HepG2 (cell line): ENCODE data around the gene VARS2. TPM values are rescaled to one million over a fixed set of nuclear protein-coding genes. Genes with fewer than 3 reads are reported as not detected.

Experiments used
- ADNP ChIP-seq: sonication (generic); formaldehyde crosslinking; IDR thresholded peaks from 2 replicates; pipeline ENCODE4 v1.4.0; 2020; ENCODE audit warnings: missing genetic modification reagents
- ARID2 ChIP-seq: sonication (generic); formaldehyde crosslinking; IDR thresholded peaks from 2 replicates; pipeline ENCODE4 v1.8.1; 2022; ENCODE audit warnings: mild to moderate bottlenecking, missing genetic modification reagents, borderline replicate concordance
- CREB1 ChIP-seq, 2 experiments: fragments of 450-650 bp in 1 of 2; IDR thresholded peaks; 2 replicates each; pipeline ENCODE4 v1.6.1; 2016 to 2017; ENCODE audit warnings: control low read depth in 1 of 2, mild to moderate bottlenecking in 1 of 2, missing compliant biosample characterization in 1 of 2, missing genetic modification characterization in 1 of 2
- GATA4 ChIP-seq: sonication (generic); IDR thresholded peaks from 2 replicates; pipeline ENCODE4 v1.6.1; 2016; ENCODE audit warnings: antibody characterized with exemption, low read depth, borderline replicate concordance
- MED1 ChIP-seq: sonication (generic); formaldehyde crosslinking; IDR thresholded peaks from 2 replicates; pipeline ENCODE4 v1.4.0; 2020; ENCODE audit warnings: missing genetic modification reagents
- POLR2G ChIP-seq: fragments of 200-400 bp; formaldehyde crosslinking; IDR thresholded peaks from 2 replicates; pipeline ENCODE4 v1.6.1; 2018; ENCODE audit warnings: mild to moderate bottlenecking, low read depth, low read length, moderate library complexity
- PTBP1 ChIP-seq: fragments of 200-400 bp; formaldehyde crosslinking; IDR thresholded peaks from 2 replicates; pipeline ENCODE4 v1.6.1; 2018; ENCODE audit warnings: low read length, low read depth; ENCODE audit not compliant: poor library complexity, severe bottlenecking
- ZMYM3 ChIP-seq: sonication (generic); formaldehyde crosslinking; IDR thresholded peaks from 2 replicates; pipeline ENCODE4 v1.5.1; 2020; ENCODE audit warnings: mild to moderate bottlenecking, missing genetic modification reagents
- ZNF138 ChIP-seq: sonication (generic); formaldehyde crosslinking; IDR thresholded peaks from 2 replicates; pipeline ENCODE4 v1.5.0; 2020; ENCODE audit warnings: mild to moderate bottlenecking, low read depth, missing genetic modification reagents
- ZNF24 ChIP-seq: fragments of 450-650 bp; IDR thresholded peaks from 2 replicates; pipeline ENCODE4 v1.6.1; 2017; ENCODE audit warnings: antibody characterized with exemption, mild to moderate bottlenecking
- ZNF282 ChIP-seq: fragments of 450-650 bp; IDR thresholded peaks from 2 replicates; pipeline ENCODE4 v1.6.1; 2018; ENCODE audit not compliant: partially characterized antibody
- ZNF607 ChIP-seq: sonication (generic); formaldehyde crosslinking; IDR thresholded peaks from 2 replicates; pipeline ENCODE4 v1.5.1; 2020; ENCODE audit warnings: missing genetic modification reagents, mild to moderate bottlenecking, borderline replicate concordance
- polyA plus RNA-seq, 8 experiments: library from polyadenylated mRNA; depleted of rRNA in 3 of 8; stranded (reverse) in 7 of 8; unstranded in 1 of 8; fragments of >200 nt; fragmentation: Illumina TruSeq in 4 of 8; extraction: Trizol in 4 of 8; gene quantifications; 2 replicates each; pipeline versions ENCODE4 v1.2.1 to v1.2.3, GENCODE V29; 2011 to 2016; ENCODE audit warnings: low read depth in 4 of 8, missing spikeins in 1 of 8, mixed read lengths in 1 of 8; ENCODE audit not compliant: insufficient read depth in 1 of 8
- total RNA-seq, 5 experiments: library from RNA; depleted of rRNA; stranded (reverse); fragments of >200 nt; fragmentation: Illumina TruSeq; extraction: Trizol; gene quantifications; 2 replicates each; pipeline ENCODE4 v1.2.3, GENCODE V29; 2016; ENCODE audit warnings: low read depth in 1 of 5
- TF ChIP-seq, protein P1 (sequence below): sonication (generic); formaldehyde crosslinking; IDR thresholded peaks from 2 replicates; pipeline ENCODE4 v1.4.0; 2020; ENCODE audit warnings: missing genetic modification reagents, mild to moderate bottlenecking, borderline replicate concordance
- TF ChIP-seq, protein P2 (sequence below): sonication (generic); formaldehyde crosslinking; IDR thresholded peaks from 2 replicates; pipeline ENCODE4 v1.4.0; 2020; ENCODE audit warnings: missing genetic modification reagents, borderline replicate concordance
- TF ChIP-seq, protein P3 (sequence below): sonication (generic); formaldehyde crosslinking; IDR thresholded peaks from 2 replicates; pipeline ENCODE4 v1.4.0; 2020; ENCODE audit warnings: mild to moderate bottlenecking, missing genetic modification reagents
- TF ChIP-seq, protein P4 (sequence below): sonication (generic); formaldehyde crosslinking; IDR thresholded peaks from 2 replicates; pipeline ENCODE4 v1.9.0; 2021; ENCODE audit warnings: missing genetic modification reagents, mild to moderate bottlenecking, borderline replicate concordance
- TF ChIP-seq, protein P5 (sequence below): sonication (generic); formaldehyde crosslinking; IDR thresholded peaks from 2 replicates; pipeline ENCODE4 v1.4.0; 2020; ENCODE audit warnings: missing genetic modification reagents
- TF ChIP-seq, protein P6 (sequence below): sonication (generic); formaldehyde crosslinking; IDR thresholded peaks from 2 replicates; pipeline ENCODE4 v1.4.0; 2020; ENCODE audit warnings: missing genetic modification reagents, mild to moderate bottlenecking, borderline replicate concordance

The VARS2 gene
- total and polyA plus RNA-seq, 2 of the 13 experiments (the other 11 are each of a cell fraction or from before 2014, with no cell fraction given): 61.8 to 71.8 TPM

DNA sequence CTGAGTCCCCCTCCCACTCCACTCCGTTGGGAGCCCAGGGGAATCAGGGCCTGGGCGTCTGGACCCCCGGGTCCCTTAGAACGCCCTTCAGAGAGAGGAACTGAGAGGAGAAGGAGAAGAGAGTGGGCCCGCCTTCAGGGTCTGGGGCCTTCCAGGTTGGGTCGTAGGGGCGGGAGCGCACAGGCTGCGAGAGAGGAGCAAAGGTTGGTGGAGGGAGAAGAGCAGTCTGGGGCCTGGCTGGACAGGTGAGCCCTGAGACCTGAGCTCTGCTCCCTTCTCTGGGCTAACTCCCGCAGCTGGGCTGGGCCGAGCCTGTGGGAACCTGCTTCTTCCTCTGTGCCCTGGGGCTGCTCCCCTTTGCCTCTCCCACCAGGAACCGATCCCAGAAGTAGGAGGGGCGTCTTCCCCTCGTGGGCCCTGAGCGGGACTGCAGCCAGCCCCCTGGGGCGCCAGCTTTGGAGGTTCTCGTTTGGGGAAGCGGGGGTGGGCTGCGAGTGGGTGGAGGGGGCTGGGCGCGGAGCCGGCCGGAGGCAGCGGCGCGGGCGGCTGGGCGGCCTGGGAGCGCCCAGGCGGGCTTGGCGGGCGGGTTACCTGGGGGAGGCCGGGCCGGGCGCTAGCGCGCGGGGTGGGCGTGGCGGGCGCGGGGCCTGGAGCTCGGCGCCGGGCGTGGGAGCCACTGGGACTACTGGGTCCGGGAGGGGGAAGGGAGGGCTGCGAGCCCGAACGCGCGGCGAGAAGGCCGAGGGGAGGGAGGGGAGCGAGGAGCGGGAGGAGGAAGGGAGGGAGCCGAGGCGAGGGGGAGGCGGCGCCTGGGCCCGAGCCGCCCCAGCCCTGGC, 30.1 kb upstream of the VARS2 start, which contains the start of gene DDR1 (continued):
- TF ChIP-seq, protein P1, sequence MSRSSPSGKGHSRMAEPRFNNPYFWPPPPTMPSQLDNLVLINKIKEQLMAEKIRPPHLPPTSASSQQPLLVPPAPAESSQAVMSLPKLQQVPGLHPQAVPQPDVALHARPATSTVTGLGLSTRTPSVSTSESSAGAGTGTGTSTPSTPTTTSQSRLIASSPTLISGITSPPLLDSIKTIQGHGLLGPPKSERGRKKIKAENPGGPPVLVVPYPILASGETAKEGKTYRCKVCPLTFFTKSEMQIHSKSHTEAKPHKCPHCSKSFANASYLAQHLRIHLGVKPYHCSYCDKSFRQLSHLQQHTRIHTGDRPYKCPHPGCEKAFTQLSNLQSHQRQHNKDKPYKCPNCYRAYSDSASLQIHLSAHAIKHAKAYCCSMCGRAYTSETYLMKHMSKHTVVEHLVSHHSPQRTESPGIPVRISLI (CRISPR knock-in tag): no peak
- TF ChIP-seq CREB1 (IDR thresholded peaks at IDR 0.05) (no peak), CREB1 (CRISPR knock-in tag; IDR thresholded peaks at IDR 0.05) (no peak), GATA4 (no peak), MED1 (CRISPR knock-in tag) (0 out of 2 replicates have a peak, but pooled peaks have one; percentile 31), POLR2G (peak; percentile 7; the same call in 1 of the 2 replicates), ZMYM3 (CRISPR knock-in tag) (peak; percentile 25; the same call in 1 of the 2 replicates), ZNF138 (no peak), ADNP (CRISPR knock-in tag) (no peak), ZNF607 (no peak), ARID2 (CRISPR knock-in tag) (no peak), PTBP1 (no peak), ZNF282 (no peak), ZNF24 (no peak)
- TF ChIP-seq, protein P2, sequence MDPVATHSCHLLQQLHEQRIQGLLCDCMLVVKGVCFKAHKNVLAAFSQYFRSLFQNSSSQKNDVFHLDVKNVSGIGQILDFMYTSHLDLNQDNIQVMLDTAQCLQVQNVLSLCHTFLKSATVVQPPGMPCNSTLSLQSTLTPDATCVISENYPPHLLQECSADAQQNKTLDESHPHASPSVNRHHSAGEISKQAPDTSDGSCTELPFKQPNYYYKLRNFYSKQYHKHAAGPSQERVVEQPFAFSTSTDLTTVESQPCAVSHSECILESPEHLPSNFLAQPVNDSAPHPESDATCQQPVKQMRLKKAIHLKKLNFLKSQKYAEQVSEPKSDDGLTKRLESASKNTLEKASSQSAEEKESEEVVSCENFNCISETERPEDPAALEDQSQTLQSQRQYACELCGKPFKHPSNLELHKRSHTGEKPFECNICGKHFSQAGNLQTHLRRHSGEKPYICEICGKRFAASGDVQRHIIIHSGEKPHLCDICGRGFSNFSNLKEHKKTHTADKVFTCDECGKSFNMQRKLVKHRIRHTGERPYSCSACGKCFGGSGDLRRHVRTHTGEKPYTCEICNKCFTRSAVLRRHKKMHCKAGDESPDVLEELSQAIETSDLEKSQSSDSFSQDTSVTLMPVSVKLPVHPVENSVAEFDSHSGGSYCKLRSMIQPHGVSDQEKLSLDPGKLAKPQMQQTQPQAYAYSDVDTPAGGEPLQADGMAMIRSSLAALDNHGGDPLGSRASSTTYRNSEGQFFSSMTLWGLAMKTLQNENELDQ (CRISPR knock-in tag): no peak
- TF ChIP-seq, protein P3, sequence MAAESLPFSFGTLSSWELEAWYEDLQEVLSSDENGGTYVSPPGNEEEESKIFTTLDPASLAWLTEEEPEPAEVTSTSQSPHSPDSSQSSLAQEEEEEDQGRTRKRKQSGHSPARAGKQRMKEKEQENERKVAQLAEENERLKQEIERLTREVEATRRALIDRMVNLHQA (CRISPR knock-in tag): no peak
- TF ChIP-seq, protein P4, sequence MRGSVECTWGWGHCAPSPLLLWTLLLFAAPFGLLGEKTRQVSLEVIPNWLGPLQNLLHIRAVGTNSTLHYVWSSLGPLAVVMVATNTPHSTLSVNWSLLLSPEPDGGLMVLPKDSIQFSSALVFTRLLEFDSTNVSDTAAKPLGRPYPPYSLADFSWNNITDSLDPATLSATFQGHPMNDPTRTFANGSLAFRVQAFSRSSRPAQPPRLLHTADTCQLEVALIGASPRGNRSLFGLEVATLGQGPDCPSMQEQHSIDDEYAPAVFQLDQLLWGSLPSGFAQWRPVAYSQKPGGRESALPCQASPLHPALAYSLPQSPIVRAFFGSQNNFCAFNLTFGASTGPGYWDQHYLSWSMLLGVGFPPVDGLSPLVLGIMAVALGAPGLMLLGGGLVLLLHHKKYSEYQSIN (CRISPR knock-in tag): no peak
- TF ChIP-seq, protein P5, sequence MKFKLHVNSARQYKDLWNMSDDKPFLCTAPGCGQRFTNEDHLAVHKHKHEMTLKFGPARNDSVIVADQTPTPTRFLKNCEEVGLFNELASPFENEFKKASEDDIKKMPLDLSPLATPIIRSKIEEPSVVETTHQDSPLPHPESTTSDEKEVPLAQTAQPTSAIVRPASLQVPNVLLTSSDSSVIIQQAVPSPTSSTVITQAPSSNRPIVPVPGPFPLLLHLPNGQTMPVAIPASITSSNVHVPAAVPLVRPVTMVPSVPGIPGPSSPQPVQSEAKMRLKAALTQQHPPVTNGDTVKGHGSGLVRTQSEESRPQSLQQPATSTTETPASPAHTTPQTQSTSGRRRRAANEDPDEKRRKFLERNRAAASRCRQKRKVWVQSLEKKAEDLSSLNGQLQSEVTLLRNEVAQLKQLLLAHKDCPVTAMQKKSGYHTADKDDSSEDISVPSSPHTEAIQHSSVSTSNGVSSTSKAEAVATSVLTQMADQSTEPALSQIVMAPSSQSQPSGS (CRISPR knock-in tag): no peak
- TF ChIP-seq, protein P6, sequence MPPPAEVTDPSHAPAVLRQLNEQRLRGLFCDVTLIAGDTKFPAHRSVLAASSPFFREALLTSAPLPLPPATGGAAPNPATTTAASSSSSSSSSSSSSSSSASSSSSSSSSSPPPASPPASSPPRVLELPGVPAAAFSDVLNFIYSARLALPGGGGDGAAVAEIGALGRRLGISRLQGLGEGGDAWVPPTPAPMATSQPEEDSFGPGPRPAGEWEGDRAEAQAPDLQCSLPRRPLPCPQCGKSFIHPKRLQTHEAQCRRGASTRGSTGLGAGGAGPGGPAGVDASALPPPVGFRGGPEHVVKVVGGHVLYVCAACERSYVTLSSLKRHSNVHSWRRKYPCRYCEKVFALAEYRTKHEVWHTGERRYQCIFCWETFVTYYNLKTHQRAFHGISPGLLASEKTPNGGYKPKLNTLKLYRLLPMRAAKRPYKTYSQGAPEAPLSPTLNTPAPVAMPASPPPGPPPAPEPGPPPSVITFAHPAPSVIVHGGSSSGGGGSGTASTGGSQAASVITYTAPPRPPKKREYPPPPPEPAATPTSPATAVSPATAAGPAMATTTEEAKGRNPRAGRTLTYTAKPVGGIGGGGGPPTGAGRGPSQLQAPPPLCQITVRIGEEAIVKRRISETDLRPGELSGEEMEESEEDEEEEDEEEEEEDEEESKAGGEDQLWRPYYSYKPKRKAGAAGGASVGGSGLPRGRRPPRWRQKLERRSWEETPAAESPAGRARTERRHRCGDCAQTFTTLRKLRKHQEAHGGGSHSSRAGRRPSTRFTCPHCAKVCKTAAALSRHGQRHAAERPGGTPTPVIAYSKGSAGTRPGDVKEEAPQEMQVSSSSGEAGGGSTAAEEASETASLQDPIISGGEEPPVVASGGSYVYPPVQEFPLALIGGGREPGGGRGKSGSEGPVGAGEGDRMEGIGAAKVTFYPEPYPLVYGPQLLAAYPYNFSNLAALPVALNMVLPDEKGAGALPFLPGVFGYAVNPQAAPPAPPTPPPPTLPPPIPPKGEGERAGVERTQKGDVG: no peak
